ENCODE measurements around the gene MYO18A.

DNA sequence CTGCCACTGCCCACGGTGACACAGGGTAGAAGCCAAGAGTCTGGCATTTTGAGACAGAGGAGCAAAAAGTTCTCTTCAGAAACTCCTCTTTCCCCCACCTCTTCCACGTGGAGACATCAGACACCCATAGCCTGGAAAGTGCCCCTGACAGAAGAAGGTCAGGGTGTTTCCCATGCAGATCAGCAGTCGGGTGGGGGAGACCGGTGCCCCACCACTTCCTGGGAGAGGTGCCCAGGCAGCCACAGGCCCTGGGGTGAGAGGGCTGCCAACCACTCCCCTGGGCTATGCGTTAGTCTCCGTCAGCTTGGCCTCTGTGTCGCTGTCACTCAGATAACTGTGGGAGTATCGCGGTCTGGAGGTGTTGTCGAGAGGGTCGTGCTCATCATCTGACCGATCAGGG lies 105.7 kb downstream of the MYO18A start:
- no peak for TF ChIP-seq POLR2A (IDR thresholded peaks at IDR 0.05)
- TF ChIP-seq, protein P1, sequence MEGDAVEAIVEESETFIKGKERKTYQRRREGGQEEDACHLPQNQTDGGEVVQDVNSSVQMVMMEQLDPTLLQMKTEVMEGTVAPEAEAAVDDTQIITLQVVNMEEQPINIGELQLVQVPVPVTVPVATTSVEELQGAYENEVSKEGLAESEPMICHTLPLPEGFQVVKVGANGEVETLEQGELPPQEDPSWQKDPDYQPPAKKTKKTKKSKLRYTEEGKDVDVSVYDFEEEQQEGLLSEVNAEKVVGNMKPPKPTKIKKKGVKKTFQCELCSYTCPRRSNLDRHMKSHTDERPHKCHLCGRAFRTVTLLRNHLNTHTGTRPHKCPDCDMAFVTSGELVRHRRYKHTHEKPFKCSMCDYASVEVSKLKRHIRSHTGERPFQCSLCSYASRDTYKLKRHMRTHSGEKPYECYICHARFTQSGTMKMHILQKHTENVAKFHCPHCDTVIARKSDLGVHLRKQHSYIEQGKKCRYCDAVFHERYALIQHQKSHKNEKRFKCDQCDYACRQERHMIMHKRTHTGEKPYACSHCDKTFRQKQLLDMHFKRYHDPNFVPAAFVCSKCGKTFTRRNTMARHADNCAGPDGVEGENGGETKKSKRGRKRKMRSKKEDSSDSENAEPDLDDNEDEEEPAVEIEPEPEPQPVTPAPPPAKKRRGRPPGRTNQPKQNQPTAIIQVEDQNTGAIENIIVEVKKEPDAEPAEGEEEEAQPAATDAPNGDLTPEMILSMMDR (IDR thresholded peaks at IDR 0.05): no peak
